ENCODE data around the gene FBXL14. TPM values are rescaled to one million over a fixed set of nuclear protein-coding genes. Genes with fewer than 3 reads are reported as not detected.

The FBXL14 gene
- total RNA-seq, 1 experiment from 2014 or later, result 4.0 TPM

Other genes starting within 250 kb of the FBXL14 start
- 42.9 and 57.9 TPM in 2 replicates for gene WNT5B, start 34.6 kb upstream of the FBXL14 start, total RNA-seq (2014; rRNA removed; shearing (Covaris generic))
- 20.7 and 23.8 TPM in 2 replicates for gene ADIPOR2, start 96.5 kb upstream of the FBXL14 start, total RNA-seq (2014; rRNA removed; shearing (Covaris generic))
- not detected in 2 replicates for gene LRTM2, start 226.0 kb upstream of the FBXL14 start, total RNA-seq (2014; rRNA removed; shearing (Covaris generic))

Data from RPMI7951 (cell line).